HFF-Myc (cell line): ENCODE measurements around the gene CCNK.
A peak's percentile ranks its signal among the peaks of the same experiment; 100 is the strongest.

Source experiments
- DNase-seq: peaks from one replicate; pipeline ENCODE4 v3.0.0-alpha.2; 2011; ENCODE audit warnings: low read depth; ENCODE audit errors: extremely low read depth
- H3K4me3 ChIP-seq: replicated peaks from 2 replicates; pipeline ENCODE4 v1.5.1; 2011; ENCODE audit warnings: low read depth, mild to moderate bottlenecking, control low read depth, low read length
- CTCF ChIP-seq: IDR thresholded peaks from 2 replicates; pipeline ENCODE4 v1.5.1; 2012; ENCODE audit warnings: mild to moderate bottlenecking, low read depth, low read length, control low read depth; ENCODE audit errors: missing control alignments

CCNK gene

GRCh38 chr14:99538275-99538674 is 57.1 kb downstream of the CCNK start:
- no peak for DNase-seq
- no peak overlapping the region for H3K4me3 ChIP-seq
- TF ChIP-seq CTCF = peak; percentile 17

- TF ChIP-seq CTCF = no peak
- DNase-seq = no peak
- no peak overlapping the region for H3K4me3 ChIP-seq
Measured at GRCh38 chr14:99538733-99539132, 57.5 kb downstream of the CCNK start.

GRCh38 chr14:99539491-99539890 is 58.3 kb downstream of the CCNK start:
- no peak for DNase-seq
- H3K4me3 ChIP-seq = no peak overlapping the region
- no peak for TF ChIP-seq CTCF

GRCh38 chr14:99540196-99541032 is 59.2 kb downstream of the CCNK start:
- no peak for TF ChIP-seq CTCF
- H3K4me3 ChIP-seq = no peak overlapping the region
- no peak for DNase-seq

- DNase-seq = no peak
Measured at GRCh38 chr14:99541211-99541610, 60.0 kb downstream of the CCNK start.

GRCh38 chr14:99541677-99542470 is 60.7 kb downstream of the CCNK start:
- no peak for TF ChIP-seq CTCF
- H3K4me3 ChIP-seq = no peak overlapping the region
- DNase-seq = no peak

More at GRCh38 chr14:99541211-99541610, 60.0 kb downstream of the CCNK start:
- H3K4me3 ChIP-seq = no peak overlapping the region
- TF ChIP-seq CTCF = no peak
